Choroid plexus epithelial cell (primary cell): ENCODE data around the gene NGRN.
"Not testable (repeated sequence)": the region's sequence is repeated elsewhere in the genome, so short reads cannot be mapped to it uniquely, and the experiment has no call there.

Experiments
- DNase-seq: peaks from one replicate; pipeline ENCODE4 v3.0.0-alpha.2; 2010; ENCODE audit warnings: low read depth
- H3K4me3 ChIP-seq: 2 replicates; pipeline ENCODE4 v1.5.1; 2011; ENCODE audit warnings: low read depth, mild to moderate bottlenecking, control low read depth, low read length, moderate library complexity
- CTCF ChIP-seq: conservative IDR thresholded peaks from 2 replicates; pipeline ENCODE4 v1.5.1; 2011; ENCODE audit warnings: low read depth, mild to moderate bottlenecking, control low read depth, inconsistent platforms, low read length, moderate library complexity

Gene NGRN

DNA sequence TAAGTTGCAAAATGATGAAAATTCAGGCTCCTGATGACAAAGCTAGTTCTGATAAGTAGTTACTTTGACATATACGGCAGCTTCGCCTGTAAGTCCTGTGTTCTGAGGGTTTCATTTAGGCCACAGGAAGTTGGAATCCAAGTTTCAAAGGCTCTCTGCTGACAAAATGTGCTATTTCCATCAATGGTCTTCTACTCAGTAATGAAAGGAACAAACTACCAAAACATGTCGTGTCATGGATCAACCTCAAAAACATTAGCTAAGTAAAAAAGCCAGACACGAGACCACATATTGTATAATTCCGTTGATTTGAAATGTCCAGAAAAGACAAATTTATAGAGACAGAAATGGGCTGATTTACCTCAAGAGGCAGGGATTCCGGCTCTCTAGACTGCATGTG, 22.5 kb downstream of the NGRN start:
- TF ChIP-seq CTCF: no peak
- no peak overlapping the region for H3K4me3 ChIP-seq
- DNase-seq: no peak

DNA sequence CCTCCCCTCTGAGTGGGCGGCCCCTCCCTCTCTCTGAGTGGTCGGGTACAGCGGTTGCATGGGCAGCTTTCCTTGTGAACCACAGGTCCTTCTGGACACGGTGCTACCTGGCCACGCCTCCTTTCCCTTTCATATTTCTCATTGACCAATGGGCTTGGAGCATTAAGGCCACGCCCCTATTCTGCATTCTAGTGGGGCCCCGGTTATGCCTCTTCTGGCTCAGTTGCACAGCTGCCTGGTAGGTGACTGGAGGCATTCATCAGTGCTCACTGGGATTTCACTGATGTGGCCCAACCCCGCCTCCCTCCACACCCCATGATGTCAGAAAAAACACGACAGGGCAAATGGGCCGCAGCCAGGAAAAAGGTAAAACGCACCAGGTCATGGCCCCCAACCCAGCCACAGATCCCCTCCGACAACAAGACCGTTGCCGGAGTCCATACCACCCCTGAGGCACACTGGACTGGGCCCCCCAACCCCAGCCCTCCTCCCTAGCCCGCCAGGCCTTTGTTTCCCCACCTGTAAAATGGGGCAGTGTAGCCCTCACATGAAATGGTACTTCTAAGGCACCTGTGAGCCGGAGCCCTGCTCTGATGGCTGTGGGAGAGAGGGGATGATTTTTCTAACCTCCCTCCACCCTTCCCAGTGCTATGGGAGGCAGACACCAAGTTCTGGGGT, 26.3 kb downstream of the NGRN start:
- peak; percentile 31 for DNase-seq
- no peak for TF ChIP-seq CTCF
- H3K4me3 ChIP-seq: no peak overlapping the region

- DNase-seq: peak; percentile 52
- peak; percentile 79 for TF ChIP-seq CTCF
- H3K4me3 ChIP-seq: not testable (repeated sequence)
Measured at GRCh38 chr15:90293040-90293810, 27.8 kb downstream of the NGRN start.

DNA sequence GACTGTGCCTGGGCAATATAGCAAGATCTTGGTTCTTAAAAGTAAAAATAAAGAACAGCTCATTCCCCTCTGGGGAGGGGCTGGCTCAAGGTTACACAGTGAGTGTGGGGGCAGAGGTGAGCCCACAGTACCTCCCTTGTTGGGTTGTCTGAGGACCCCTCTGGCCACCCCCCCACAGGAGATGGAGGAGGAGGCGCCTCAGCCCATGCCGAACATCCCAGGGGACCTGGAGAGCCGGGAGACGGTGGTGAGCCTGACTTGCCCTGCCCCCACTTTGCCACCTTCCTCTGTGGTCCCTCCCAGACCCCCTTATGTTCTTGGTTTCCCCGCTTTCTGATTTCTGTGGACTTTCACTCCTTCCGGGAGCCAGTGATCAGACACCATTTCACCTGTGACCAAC, 28.7 kb downstream of the NGRN start:
- H3K4me3 ChIP-seq: no peak overlapping the region
- no peak for TF ChIP-seq CTCF
- no peak for DNase-seq

DNA sequence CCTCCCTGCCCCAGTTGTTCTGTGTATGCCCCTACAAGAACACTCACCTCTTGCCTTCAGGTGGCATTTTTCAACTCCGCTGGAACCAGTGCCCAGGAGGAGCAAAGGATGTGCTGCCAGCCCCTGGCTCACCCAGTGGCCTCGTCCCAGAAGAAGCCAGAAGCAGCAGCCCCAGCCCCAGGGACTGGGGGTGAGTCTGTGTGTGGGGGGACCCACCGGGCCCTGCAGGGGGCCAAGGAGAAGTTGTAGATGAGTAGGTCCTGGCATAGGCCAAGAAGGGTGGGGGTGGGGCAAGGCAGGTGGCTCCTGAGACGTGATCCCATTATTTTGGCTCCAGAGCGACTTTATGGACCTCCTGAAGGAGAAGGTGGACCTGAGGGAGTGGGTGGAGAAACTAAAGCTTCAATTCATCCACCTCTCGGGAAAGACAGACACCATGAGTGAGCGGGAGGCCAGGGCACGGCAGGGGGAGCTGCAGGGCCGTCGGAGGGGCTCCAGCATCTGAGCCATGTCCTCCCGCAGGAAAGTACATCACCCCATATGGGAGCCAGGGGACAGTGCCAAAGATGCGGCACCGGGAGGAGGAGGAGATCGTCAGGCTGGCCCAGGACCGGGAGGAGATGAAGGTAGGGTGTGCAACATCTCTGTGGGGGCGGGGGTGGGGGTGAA, 29.3 kb downstream of the NGRN start:
- TF ChIP-seq CTCF: peak; percentile 26
- no peak for DNase-seq
- H3K4me3 ChIP-seq: no peak overlapping the region

- DNase-seq: no peak
- no peak for TF ChIP-seq CTCF
- peak overlapping the region; percentile 24 for H3K4me3 ChIP-seq
Measured at GRCh38 chr15:90295270-90295648, 29.8 kb downstream of the NGRN start.

DNA sequence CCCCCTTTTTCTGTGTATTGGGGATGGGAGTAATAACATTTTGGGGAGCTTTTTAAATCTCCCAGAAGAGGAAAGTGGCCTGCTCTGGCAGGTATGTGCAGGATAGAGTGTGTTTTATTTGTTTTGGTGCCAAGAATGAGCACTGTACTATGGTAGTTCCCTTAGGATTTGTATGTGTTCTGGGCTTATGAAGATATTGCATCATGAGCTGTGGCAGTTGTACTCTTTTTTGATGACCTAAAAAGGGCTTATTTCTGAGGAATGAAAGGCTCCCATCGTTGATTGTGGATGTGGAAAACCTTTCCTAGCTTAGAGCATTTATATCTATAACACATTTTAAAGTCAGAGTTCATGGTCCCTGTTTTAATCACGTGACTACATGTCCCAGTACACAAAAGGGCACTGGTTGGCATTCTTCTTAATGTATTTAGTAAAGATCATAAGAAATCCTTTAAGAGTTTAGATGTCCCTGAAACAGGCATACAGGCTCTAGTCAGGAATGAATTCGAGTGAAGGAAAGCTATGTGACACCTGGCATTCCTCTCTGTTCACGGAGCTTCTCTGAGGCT, 30.9 kb downstream of the NGRN start:
- DNase-seq, H3K4me3 ChIP-seq: not testable (repeated sequence)
